Peyer's patch (tissue), 4 donors: ENCODE measurements around the gene PRICKLE2. TPM values are rescaled to one million over a fixed set of nuclear protein-coding genes. Genes with fewer than 3 reads are reported as not detected.
A peak's percentile ranks its signal among the peaks of the same experiment; 100 is the strongest.

Source experiments
- DNase-seq, 3 donors: peaks; one replicate each; pipeline ENCODE4 v3.0.0-alpha.2; 2017 to 2019
- H3K27ac ChIP-seq, 4 donors: fragments of 200-600 bp; sonication (generic); one replicate each; pipeline ENCODE4 v1.5.1; 2016 to 2019
- H3K27me3 ChIP-seq, 2 donors: fragments of 200-600 bp; sonication (generic); one replicate each; pipeline ENCODE4 v1.5.1; 2019
- H3K36me3 ChIP-seq, 3 donors: fragments of 200-600 bp; sonication (generic); one replicate each; pipeline ENCODE4 v1.5.1; 2016 to 2019
- H3K4me1 ChIP-seq, 4 donors: fragments of 200-600 bp; sonication (generic); one replicate each; pipeline ENCODE4 v1.5.1; 2016 to 2019
- H3K4me3 ChIP-seq, 4 donors: fragments of 200-600 bp; sonication (generic); 1 replicate in 3 of 4; 2 replicates in 1 of 4; pipeline ENCODE4 v1.5.1; 2016 to 2019; ENCODE audit warnings: mild to moderate bottlenecking in 1 of 4
- H3K9me3 ChIP-seq, 4 donors: fragments of 200-600 bp; sonication (generic); one replicate each; pipeline ENCODE4 v1.5.1; 2016 to 2019; ENCODE audit warnings: mild to moderate bottlenecking in 1 of 4
- POLR2A ChIP-seq, 2 donors: fragments of 450-650 bp; IDR thresholded peaks; one replicate each; pipeline ENCODE4 v1.5.1; 2017; ENCODE audit warnings: antibody characterized with exemption in 2 of 2, mild to moderate bottlenecking in 2 of 2, moderate library complexity in 2 of 2
- total RNA-seq, 4 donors: library from RNA; depleted of rRNA; stranded (reverse); fragments of >200 nt; gene quantifications; one replicate each; pipeline ENCODE4 v1.1.0, GENCODE V29; 2016
- TF ChIP-seq, protein P1 (sequence below), 6 experiments: fragments of 450-650 bp in 4 of 6; fragments of 200-600 bp in 2 of 6; sonication (generic) in 1 of 6; IDR thresholded peaks; one replicate each; pipeline ENCODE4 v1.5.1; 2017 to 2019; ENCODE audit warnings: antibody characterized with exemption in 6 of 6, mild to moderate bottlenecking in 3 of 6, moderate library complexity in 1 of 6

The PRICKLE2 gene
- total RNA-seq, 4 donors from 2014 or later, result 3.5 to 22.3 (median 11.8) TPM

- no peak overlapping the region for H3K4me3 ChIP-seq
- no peak overlapping the region for H3K27ac ChIP-seq
- no peaks in the 10 kb centered on the region for H3K27me3 ChIP-seq
- H3K4me1 ChIP-seq, result no peaks in the 10 kb centered on the region
- DNase-seq, result no peak
- H3K9me3 ChIP-seq, result no peaks in the 10 kb centered on the region
- H3K36me3 ChIP-seq, result no peaks in the 10 kb centered on the region
- TF ChIP-seq, protein P1, sequence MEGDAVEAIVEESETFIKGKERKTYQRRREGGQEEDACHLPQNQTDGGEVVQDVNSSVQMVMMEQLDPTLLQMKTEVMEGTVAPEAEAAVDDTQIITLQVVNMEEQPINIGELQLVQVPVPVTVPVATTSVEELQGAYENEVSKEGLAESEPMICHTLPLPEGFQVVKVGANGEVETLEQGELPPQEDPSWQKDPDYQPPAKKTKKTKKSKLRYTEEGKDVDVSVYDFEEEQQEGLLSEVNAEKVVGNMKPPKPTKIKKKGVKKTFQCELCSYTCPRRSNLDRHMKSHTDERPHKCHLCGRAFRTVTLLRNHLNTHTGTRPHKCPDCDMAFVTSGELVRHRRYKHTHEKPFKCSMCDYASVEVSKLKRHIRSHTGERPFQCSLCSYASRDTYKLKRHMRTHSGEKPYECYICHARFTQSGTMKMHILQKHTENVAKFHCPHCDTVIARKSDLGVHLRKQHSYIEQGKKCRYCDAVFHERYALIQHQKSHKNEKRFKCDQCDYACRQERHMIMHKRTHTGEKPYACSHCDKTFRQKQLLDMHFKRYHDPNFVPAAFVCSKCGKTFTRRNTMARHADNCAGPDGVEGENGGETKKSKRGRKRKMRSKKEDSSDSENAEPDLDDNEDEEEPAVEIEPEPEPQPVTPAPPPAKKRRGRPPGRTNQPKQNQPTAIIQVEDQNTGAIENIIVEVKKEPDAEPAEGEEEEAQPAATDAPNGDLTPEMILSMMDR (IDR thresholded peaks at IDR 0.05), result no peak
- TF ChIP-seq POLR2A (IDR thresholded peaks at IDR 0.05), result no peak
Measured at GRCh38 chr3:64170270-64170669, 55.0 kb downstream of the PRICKLE2 start.

GRCh38 chr3:64167868-64168267 lies 57.4 kb downstream of the PRICKLE2 start:
- Histone ChIP-seq H3K36me3 (no peaks in the 10 kb centered on the region), H3K4me3 (no peak overlapping the region), H3K9me3 (no peaks in the 10 kb centered on the region), H3K27me3 (no peaks in the 10 kb centered on the region), H3K4me1 (no peaks in the 10 kb centered on the region), H3K27ac (no peak overlapping the region)
- no peak for TF ChIP-seq POLR2A (IDR thresholded peaks at IDR 0.05)
- TF ChIP-seq, protein P1 (IDR thresholded peaks at IDR 0.05), result no peak
- DNase-seq, result no peak

DNA sequence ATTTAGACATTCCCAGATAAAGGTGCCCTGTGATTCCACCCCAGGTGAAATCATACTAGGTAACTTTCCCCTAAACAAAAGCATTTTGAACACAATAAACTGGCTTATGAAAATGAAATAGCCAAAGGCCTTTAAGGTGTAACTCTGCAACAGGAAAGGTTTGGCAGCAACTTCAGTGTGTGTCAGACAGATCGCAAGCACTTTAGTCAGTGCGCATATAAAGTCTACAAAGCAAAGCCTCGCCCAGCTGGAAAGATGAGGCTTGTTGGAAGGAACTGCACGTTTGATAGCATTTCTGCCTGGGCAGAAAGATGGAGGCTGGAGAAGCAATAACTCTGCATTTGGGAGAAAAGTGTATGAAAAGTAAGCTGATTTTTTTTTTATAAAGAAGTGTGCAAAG lies 57.9 kb downstream of the PRICKLE2 start:
- DNase-seq, result no peak
- H3K4me3 ChIP-seq, result no peak overlapping the region
- H3K4me1 ChIP-seq, result peaks cover 0 to under 1% (median 0%) of the 10 kb centered on the region in 4 donors
- no peaks in the 10 kb centered on the region for H3K36me3 ChIP-seq
- no peaks in the 10 kb centered on the region for H3K9me3 ChIP-seq
- TF ChIP-seq, protein P1 (IDR thresholded peaks at IDR 0.05), result no peak
- no peak for TF ChIP-seq POLR2A (IDR thresholded peaks at IDR 0.05)
- no peak overlapping the region for H3K27ac ChIP-seq
- no peaks in the 10 kb centered on the region for H3K27me3 ChIP-seq

DNA sequence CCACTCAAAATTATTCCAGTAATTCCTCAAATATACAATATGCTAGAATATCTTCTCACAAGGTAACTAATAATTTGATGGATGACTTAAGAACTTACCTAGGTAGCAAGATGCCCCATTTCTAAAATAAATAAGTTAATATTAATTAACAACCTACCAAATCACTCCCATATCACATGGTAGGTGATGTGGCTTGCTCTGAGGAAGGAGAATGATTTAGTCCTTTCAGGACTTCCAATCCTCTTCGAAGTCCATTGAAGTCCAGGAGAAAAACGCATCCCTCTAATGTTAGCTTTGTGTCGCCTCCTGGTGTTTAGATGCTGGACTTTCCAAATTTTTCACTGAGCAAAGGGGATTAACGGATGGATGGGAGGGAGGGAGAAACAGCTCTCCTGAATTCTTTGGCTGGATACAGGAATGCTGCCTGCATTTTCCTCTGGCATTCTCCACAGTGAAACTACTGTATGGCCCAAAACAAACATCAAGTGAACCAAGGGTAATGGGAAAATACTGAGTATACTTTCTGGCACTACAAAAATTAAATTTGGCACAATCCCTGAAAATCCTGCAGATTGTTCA lies 58.6 kb downstream of the PRICKLE2 start:
- H3K36me3 ChIP-seq, result no peaks in the 10 kb centered on the region
- H3K27ac ChIP-seq, result no peak overlapping the region
- peaks cover 0 to 7% (median 0%) of the 10 kb centered on the region in 4 donors for H3K4me1 ChIP-seq
- no peaks in the 10 kb centered on the region for H3K27me3 ChIP-seq
- no peak for DNase-seq
- TF ChIP-seq, protein P1 (IDR thresholded peaks at IDR 0.05), result peak in 2 of 6 experiments; percentile 15 to 27
- TF ChIP-seq POLR2A (IDR thresholded peaks at IDR 0.05), result no peak
- H3K4me3 ChIP-seq, result no peak overlapping the region
- no peaks in the 10 kb centered on the region for H3K9me3 ChIP-seq

DNA sequence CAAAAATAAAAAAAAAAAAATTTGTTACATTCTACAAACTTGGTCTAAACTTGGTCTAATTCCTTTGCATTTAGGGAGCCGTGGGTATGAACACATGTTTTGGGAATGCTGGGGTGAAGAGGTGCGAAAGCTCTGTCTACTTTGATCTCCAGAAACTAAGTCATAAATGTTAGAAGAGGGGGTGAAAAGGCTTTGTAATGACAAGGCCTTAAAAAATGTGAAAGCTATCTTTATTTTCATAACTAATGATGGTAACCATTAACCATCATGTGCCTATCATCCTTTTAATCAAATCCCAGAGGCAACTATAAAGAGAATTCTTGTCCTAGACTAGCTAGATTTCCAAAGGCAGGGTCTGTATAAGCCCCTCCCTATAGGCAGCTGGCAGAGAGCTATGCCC lies 60.9 kb downstream of the PRICKLE2 start:
- H3K4me3 ChIP-seq, result no peak overlapping the region
- DNase-seq, result no peak
- H3K9me3 ChIP-seq, result no peaks in the 10 kb centered on the region
- TF ChIP-seq POLR2A (IDR thresholded peaks at IDR 0.05), result no peak
- TF ChIP-seq, protein P1 (IDR thresholded peaks at IDR 0.05), result no peak
- H3K4me1 ChIP-seq, result peaks cover 0 to 9% (median 0%) of the 10 kb centered on the region in 4 donors
- H3K27ac ChIP-seq, result no peak overlapping the region
- no peaks in the 10 kb centered on the region for H3K27me3 ChIP-seq
- no peaks in the 10 kb centered on the region for H3K36me3 ChIP-seq

DNA sequence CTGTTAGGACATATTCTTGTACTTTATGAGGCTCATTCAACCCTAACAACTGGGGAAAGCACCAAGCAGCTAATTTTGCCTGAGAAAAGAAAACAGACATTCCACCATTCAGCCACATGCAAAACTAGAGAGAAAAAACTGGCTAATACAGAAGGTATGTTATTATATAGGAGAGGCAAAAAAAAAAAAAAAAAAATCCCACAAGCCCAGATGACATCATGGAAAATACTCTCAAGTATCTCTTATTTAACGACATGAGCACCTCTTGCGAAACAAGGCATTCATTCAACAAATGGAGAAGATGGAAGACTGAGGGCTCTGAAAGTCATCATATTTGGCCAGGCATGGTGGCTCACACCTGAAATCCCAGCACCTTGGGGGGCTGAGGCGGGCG lies 61.5 kb downstream of the PRICKLE2 start:
- peaks cover 0 to 9% (median 0%) of the 10 kb centered on the region in 4 donors for H3K4me1 ChIP-seq
- no peak for DNase-seq
- no peak overlapping the region for H3K27ac ChIP-seq
- TF ChIP-seq POLR2A (IDR thresholded peaks at IDR 0.05), result no peak
- TF ChIP-seq, protein P1 (IDR thresholded peaks at IDR 0.05), result no peak
- no peaks in the 10 kb centered on the region for H3K27me3 ChIP-seq
- no peaks in the 10 kb centered on the region for H3K36me3 ChIP-seq
- H3K4me3 ChIP-seq, result no peak overlapping the region
- no peaks in the 10 kb centered on the region for H3K9me3 ChIP-seq
